Activated T-cell treated with anti-CD3 and anti-CD28 coated beads for 4 hours (primary cell): ENCODE measurements around the gene ALPG.
"Not testable (repeated sequence)": the region's sequence is repeated elsewhere in the genome, so short reads cannot be mapped to it uniquely, and the experiment has no call there.

Source experiments
- DNase-seq: peaks from one replicate; pipeline ENCODE4 v3.0.0-alpha.2; 2020

ALPG gene

DNA sequence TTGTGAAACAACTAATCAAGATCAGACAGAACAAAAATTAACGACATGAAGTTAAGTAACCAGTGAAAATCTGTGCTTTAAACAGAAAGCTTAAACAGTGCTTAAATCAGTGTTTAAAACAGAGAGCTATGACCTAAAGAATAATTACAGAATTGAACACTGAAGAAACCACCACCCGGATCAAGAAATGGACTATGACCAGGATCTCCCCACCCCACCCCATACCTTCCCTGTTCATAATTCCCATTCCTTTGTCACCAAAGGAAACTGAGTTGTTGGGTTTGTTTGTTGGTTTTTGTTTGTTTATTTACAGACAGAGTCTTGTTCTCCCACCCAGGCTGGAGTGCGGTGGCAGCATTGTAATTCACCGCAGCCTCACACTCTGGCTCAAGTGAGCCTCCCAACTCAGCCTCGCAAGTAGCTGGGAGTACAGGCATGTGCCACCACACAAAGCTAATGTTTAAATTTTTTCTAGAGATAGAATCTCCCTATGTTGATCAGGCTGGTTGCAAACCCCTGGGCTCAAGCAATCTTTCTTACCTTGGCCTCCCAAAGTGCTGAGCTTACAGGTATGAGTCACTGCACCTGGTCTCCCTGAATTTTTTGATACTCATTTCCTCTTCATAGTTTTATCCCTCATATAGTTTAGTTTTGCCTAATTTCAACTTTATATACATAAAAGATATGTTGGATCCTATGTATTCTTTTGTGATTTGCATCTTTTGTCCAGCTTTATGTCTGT, 8.2 kb upstream of the ALPG start:
- DNase-seq, result no peak

DNA sequence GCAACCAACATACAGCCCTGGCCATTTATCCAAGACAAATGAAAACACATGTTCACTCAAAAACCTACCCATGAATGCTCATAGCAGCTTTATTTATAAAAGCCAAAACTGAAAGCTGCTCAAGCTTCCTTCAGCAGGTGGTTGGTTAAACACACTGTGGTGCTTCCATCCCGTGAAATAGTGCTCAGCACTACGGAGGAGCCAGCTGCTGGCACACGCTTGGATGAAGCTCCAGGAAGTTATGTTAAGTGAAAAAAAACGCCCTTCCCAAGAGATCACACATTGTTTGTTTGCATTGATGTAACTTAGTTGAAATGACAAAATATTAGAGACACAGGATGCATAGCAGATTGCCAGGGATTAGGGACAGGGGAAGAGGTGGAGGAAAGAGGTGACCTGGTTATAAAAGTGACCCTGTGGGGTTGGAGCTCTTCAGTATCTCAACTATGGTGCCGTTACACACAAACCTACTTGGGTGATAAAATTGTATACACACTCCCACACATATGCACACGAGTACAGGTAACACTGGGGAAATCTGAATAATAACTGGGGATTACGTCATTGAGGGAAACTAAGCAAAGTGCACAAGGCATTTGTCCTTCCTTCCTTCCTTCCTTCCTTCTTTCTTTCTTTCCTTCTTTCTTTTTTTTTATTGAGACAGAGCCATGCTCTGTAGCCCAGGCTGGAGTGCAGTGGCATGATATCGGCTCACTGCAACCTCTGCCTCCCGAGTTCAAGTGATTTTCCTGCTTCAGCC, 6.2 kb upstream of the ALPG start:
- DNase-seq, result no peak

DNA sequence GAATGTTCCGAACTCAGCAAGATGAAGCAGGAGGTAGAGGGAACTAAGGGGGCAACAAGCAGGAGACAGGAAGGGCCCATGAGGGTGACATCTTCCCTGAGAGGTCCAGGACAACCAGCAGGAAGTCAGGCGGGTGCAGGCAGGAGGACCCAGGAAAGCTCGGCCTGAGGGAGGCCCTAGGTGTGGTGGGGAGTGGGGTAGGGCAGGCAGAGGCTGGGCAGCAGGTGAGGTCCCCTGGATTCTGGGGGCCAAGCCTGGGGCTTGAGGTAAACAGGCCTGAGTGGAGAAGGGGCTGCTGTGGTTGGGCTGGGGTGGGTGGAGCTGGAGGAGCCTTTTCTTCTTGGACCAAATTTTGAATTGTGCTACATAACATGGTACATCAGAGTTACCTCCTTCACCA, 4.1 kb upstream of the ALPG start:
- no peak for DNase-seq

DNA sequence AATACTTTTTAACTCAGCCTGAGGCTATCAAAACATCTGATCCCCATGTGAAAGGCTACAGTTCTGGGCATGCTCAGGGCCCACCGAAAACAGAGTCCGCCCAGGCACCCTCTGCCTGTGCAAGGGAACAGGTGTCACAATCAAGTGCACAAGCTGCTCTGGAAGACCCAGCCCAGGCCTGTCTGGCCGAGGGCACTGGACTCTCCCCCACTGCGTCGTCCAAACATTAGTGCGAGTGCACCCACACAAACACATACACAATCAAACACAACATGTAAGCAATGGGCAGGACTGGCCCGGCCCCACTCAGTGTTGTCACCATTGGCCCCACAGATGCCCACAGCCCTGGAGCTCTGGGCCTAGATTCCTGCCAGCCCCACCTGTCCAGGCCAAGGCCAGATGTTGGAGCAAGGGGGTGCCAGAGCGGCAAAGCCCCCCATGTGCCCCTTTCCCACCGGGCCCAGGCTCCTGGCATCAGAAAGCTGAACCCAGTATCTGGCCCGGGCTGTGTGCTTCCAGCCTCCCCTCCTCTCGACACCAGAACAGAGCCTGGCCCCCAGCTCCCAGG, 617 bp upstream of the ALPG start:
- DNase-seq, result no peak

DNA sequence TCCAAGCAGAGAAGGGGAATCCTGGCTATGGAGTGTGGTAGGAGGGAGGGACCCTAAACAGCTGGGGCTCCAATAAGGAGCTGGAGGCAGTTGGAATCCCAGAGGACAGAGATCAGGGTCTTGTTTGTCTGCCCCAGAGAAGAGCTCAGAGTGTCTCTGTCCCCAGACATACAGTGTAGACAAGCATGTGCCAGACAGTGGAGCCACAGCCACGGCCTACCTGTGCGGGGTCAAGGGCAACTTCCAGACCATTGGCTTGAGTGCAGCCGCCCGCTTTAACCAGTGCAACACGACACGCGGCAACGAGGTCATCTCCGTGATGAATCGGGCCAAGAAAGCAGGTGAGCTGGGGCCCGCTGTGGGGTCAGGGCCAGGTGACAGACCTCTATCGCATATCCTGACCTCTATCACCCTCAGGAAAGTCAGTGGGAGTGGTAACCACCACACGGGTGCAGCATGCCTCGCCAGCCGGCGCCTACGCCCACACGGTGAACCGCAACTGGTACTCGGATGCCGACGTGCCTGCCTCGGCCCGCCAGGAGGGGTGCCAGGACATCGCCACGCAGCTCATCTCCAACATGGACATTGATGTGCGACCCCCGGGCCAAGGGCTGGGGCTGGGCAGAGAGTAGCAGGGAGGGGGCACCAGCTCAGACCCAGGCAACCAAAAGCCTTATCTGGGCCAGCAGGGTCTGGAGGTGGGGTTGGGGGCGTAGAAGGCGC, 945 bp downstream of the ALPG start:
- DNase-seq, result not testable (repeated sequence)

DNA sequence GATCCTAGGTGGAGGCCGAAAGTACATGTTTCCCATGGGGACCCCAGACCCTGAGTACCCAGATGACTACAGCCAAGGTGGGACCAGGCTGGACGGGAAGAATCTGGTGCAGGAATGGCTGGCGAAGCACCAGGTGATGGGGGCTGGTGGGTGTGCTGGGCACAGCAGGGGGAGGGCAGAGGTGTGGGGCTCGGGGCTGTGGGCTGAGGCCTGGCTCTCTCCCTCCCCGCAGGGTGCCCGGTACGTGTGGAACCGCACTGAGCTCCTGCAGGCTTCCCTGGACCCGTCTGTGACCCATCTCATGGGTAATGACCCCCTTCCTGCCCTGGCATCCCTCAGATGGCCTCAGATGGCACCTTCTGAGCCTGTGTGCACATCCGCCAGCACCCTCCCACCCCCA, 1.6 kb downstream of the ALPG start:
- DNase-seq, result not testable (repeated sequence)

DNA sequence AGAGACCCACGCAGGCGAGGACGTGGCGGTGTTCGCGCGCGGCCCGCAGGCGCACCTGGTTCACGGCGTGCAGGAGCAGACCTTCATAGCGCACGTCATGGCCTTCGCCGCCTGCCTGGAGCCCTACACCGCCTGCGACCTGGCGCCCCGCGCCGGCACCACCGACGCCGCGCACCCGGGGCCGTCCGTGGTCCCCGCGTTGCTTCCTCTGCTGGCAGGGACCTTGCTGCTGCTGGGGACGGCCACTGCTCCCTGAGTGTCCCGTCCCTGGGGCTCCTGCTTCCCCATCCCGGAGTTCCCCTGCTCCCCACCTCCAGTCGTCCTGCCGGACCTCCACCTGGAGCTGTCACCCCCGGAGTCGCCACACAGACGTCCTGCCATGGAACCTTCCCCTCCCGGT, 3.0 kb downstream of the ALPG start:
- DNase-seq, result not testable (repeated sequence)

DNA sequence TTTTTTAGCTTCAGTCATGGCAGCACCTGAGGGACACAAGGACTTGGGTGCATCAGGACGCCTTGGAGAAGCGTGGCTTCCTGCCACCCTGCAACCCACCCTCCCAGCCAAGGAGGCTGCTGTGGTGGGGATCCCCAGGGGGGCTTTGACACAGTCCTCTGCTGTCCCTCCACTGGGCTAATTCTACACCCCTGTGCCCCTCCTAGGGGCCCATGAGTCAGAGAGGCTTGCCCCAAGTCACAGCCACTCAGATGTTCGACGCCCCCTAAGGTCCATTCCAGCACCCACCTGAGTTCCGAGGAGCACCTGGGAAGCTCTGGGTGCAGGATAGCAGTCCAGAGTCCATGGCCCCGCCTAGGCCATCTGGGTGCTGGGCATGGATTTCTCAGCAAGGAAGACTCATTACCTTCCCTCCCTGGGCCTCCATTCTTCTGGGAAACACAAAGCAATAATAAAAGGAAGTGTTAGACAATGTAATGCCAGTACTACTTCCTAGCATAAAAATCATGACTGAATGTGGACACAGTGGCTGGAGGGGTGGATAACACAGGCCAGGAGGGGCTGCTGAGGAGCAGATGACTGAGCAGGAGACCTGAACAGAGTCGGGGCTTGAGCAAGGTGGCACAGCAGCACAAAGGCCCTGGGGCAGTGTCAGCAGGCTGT, 3.7 kb downstream of the ALPG start:
- no peak for DNase-seq

DNA sequence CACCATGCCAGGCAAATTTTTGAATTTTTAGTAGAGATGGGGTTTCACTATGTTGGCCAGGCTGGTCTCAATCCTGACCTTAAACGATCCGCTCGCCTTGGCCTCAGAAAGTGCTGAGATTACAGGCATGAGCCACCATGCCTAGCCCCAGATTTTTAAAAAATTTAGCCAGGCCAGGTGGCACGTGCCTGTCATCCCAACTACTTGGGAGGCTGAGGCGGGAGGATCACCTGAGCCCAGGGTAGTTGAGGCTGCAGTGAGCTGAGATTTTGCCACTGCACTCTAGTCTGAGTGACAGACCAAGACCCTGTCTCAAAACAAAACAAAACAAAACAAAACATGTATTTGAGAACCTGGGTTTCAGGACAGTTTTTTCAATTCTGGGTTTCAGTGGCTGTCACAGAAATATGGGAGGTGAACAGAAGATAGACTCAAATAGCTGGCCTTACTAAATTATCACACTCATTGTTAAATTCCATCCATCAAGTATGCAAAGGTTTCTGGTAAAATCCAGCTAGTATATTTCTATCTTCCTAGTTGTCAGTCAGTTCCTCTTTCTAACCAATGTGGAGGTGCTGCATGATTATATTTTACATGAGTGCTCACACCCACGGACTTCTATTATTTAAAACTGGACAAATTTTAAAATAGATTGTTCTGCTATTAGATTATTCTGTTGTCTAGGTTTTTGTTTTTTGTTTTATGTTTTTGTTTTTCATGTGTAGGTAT, 5.4 kb downstream of the ALPG start:
- no peak for DNase-seq

DNA sequence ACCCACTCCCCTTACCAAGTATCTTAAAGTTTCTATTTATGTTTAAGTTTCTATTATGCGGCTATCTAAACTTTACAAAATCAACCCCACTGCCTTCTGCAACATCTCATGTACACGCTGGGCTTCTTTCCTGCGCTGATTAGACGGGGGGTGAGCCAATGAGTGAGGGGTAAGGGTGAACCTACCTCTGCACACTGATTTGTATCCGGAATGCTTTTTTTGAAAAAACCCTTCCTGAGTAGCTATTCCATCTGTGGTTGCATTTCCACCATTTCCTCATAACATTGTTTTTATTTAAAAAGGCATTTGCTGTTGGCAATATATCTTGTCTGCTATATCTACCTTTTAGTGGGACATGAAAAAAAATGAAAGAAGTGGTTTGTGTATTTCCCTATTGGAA, 6.3 kb downstream of the ALPG start:
- DNase-seq, result no peak

DNA sequence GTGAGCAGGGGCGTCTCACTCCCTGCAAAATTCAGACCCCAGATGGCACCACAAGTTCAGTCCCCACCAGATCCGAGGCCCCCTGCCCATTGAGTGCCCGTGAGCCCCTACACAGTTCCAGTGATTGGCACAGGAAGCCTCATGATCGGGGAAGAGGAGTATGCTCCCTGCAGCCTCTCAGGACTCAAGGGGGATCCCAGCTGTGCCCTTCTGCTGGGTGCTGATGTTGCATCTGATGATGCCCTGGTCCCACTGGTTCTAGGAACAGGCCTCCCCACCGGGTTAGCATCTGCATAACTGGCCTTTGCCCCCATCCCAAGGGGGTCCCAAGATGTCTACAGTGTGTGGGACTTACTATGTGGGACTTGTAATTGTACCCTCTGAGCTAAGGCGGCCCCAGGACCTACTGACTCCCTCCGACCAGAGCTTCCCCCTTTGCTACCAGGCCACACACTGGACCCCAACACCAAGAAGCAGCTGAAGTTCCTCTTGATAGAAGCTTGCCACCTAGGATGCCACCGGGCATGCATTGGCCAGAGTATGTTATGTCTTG, 8.6 kb downstream of the ALPG start:
- DNase-seq, result no peak

DNA sequence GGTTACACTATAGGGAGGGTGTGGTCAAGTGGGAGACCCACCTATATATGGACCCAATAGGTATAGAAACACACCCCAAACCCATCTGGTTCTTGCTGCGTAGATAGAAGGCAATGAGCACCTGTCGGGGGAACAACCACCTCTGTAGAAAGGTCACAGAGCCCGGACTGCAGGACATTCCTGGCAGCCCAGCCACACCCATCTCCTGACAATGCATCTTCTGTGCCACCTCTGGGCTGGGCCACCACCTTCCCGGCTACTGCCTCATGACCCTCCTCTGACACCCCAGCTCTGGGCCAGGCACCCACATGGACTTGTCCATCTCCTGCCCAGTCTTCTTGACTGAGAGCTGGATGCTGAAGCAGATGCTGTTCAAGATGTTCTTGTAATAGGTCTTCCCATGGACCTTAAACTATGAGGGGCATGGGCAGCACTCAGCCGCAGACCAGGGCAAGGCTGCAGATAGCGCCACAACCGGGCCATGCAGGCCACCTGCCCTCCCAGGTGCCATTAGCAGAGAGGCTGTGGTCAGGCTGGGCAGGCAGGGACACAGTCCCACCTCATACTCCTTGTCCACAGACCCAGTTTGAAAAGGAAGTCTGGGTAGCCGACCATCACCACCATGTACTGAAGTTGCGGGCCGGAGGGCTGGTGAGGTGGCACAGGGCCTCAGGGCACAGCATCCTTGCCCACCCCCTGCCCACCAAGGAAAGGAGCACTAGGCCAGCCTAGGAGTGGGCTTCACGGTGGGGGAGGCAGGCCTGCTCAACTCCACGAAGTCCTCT, 9.3 kb downstream of the ALPG start:
- no peak for DNase-seq

DNA sequence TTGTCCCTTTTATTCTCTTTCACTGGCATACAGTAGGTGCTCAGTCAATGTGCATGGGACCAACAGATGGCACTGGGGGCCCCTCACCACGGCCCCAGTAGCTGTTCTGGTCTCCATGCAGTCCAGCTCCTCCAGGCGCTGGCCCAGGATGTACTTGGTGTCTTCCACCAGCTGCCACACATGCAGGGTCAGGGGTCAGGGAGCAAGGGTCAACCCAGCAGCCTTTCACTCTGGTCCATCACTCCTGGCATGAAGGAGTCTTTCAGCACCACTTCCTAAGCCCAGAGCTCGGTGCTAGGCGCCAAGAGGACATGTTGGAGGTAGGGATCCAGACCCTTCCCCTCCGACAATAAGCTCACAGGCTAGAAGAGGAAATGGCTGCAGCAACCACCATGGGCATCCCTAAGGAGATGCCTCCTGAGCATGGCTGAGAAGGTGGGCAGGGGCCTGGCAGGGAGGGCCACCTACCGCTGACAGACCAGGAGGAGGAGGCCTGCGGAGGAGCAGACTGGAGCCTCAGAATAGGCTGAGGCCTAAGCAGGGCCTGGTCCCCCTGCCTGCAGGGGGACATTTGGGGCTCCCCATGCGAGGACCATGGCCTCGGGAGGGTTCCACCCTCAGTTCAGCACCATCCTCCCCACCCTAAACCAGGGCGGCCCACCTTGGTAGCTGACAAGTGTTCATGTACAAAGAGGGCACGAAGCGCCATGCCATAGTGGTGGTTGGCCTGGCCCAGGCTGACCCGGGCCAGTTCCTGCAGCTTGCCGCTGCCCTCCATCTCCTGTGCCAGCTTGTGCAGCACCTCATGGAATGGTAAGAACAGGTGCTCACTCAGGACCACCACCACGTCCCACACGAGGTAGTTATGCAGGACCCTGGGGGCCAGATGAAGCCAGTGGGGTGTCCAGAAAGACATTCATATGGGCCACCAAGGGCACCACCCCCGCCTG, 10.2 kb downstream of the ALPG start:
- no peak for DNase-seq

DNA sequence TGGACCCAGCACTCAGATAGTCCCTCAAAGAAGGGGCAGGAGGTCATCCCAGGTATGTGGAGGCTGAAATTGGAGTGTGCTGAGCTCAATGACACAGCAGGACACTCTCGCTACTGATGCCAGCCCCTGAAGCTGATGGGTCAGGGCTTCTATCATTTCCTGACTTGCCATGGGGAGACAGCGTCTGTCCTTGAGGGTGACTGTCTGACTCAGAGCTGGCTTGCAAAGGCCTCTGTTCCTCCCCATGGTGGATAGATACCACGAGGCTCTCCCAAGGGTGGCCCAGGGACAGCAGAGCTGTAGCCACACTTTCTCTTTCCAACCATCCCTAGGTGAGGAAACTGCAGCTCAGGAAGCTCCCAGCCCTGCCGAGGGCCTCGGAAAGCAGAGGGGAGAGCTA, 10.8 kb downstream of the ALPG start:
- no peak for DNase-seq

DNA sequence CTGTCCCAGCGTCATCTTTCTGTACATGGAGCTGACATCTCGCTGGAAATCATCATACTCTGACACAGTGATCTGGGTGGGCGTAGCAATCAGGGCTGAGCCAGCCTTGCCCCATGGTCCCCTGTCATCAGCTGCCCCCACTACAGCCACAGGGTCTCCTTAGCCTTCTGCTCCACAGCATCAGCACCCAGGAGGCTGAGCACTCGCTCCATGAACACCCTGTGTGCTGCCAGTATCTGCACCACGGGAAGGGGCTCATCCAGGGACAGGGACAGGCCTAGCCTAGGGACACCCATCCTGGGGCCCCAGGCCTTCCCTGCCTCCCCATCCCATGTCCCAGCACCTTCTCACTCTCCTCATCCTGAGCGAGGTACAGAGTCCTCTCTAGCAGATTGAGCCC, 11.4 kb downstream of the ALPG start:
- no peak for DNase-seq

DNA sequence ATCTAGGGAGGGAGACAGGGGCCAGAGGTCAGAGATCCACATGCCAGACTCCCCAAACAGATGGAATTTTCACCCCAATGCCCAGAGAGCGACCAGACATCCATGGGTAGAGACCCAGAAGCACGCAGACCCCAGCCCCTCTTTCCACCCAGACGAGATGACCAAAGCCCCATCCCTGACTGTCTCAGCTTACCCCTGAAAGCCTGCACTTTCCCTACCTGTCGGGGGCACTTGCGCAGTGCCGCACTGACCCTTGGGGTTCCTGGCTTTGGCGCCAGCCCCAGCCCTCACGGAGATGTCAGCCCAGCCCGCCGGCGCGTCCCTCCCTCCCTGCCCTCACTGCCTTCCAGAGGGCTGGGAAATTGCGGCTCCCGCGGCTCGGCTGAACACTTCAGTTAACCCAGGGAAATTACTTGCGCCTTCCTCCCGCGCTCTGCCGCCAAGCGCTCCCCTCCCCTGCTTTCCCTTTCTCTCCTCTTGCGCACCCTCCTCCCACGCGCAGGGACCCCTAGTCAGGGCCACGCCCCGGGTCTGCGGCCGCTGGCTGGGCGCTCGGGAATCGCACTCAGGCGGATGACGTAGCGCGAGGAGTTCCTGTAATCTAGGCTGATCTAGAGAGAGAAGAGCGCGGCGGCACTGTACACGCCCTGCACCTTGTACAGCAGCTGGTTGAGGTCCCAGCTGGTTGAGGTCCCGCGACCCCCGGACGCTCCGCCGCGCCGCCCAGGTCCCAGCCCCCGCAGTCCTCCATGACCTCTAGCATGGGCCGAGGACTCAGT, 12.0 kb downstream of the ALPG start:
- DNase-seq, result no peak

DNA sequence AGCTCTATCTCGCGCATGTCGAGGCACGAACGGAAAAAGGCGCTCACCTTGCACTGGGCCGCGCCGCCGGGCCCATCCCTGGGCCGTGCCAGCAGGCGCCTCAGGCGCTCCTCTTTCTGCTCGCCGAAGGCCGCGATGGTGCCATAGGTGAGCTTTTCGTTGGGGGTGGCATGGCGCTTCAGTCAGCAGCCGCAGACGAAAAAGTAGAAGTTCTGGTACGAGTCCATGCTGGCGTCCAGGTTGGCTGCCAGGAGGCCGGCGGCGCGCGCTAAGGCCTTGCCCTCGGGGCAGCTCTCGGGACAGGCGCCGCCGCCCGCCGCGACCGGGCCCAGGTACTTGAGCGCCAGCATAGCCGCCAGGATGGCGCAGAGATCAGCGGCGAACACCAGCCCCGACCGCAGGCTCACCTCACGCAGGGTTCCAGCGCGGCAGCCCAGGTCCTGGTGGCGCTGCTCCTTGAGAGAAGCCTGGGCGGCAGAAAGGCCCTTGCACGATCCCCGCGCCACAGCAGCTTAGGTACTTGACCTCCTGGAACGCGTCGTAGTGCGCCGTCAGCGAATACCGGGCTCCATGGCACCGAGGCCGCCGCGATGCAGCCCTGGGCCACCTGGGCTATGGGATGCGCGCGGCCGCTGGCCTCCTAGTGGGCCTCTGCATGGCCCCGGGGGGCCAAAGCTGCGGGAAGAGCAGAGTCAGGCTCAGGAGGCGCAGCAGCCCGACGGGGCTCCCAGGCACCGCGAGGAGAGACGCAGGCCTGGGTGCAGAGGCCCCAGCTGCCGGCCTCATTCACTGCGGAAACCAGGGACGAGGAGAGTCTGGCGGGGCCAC, 12.8 kb downstream of the ALPG start:
- no peak for DNase-seq

DNA sequence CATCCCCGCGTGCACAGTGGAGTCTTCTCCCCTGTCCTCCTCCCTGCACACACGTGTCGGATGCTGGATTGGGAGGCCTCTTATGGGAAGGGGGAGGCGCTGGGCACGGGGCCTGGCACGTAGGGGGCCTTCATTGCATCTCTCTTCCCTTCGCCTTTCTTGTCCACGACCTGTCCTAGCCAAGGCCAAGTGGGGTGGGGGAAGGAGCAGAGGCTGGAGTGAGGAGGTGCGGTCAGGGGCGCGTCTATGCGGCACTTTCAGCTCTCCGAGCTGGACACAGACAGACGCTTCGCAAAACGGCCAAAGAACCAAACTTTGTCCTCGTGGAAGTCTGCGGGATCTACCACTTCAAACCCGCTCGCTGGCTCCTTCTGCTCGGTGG, 13.4 kb downstream of the ALPG start:
- DNase-seq, result no peak
